H1 (cell line): ENCODE results near the gene PTPRG.

Experiments used
- CHD1 ChIP-seq: IDR thresholded peaks from 2 replicates; pipeline ENCODE4 v1.6.1; 2012; ENCODE audit warnings: low read depth, low read length, improper control_type of control experiment
- EP300 ChIP-seq, 2 experiments: IDR thresholded peaks; 1 replicate in 1 of 2; 2 replicates in 1 of 2; pipeline ENCODE4 v1.6.1; 2011 to 2012; ENCODE audit warnings: low read depth in 2 of 2, low read length in 2 of 2, mild to moderate bottlenecking in 2 of 2, borderline replicate concordance in 1 of 2, inconsistent platforms in 1 of 2, moderate library complexity in 1 of 2
- KDM1A ChIP-seq: fragments of 200-600, 300-600 bp; sonication (generic); IDR thresholded peaks from 2 replicates; pipeline ENCODE4 v1.7.1; 2016; ENCODE audit warnings: mild to moderate bottlenecking, low read length, borderline replicate concordance
- MAFK ChIP-seq: IDR thresholded peaks from 2 replicates; pipeline ENCODE4 v1.6.1; 2012; ENCODE audit warnings: low read depth, mild to moderate bottlenecking, improper control_type of control experiment, low read length
- POLR2A ChIP-seq, 2 experiments: IDR thresholded peaks; 1 replicate in 1 of 2; 2 replicates in 1 of 2; pipeline ENCODE4 v1.6.1; 2011; ENCODE audit warnings: low read depth in 2 of 2, low read length in 2 of 2, mild to moderate bottlenecking in 2 of 2; ENCODE audit errors: control extremely low read depth in 1 of 2
- POLR2AphosphoS5 ChIP-seq: IDR thresholded peaks from 2 replicates; pipeline ENCODE4 v1.6.1; 2011; ENCODE audit warnings: low read depth, low read length
- RAD21 ChIP-seq, 2 experiments: IDR thresholded peaks in 1 of 2; conservative IDR thresholded peaks in 1 of 2; 2 replicates each; pipeline ENCODE4 v1.6.1; 2011; ENCODE audit warnings: low read depth in 2 of 2, low read length in 2 of 2, improper control_type of control experiment in 1 of 2, inconsistent platforms in 1 of 2, mild to moderate bottlenecking in 1 of 2, moderate library complexity in 1 of 2
- RFX5 ChIP-seq: IDR thresholded peaks from 2 replicates; pipeline ENCODE4 v1.6.1; 2011; ENCODE audit warnings: low read depth, low read length, improper control_type of control experiment, borderline replicate concordance
- SIN3A ChIP-seq, 2 experiments: IDR thresholded peaks in 1 of 2; conservative IDR thresholded peaks in 1 of 2; 2 replicates each; pipeline ENCODE4 v1.6.1; 2011 to 2012; ENCODE audit warnings: low read length in 2 of 2, improper control_type of control experiment in 1 of 2, low read depth in 1 of 2, mild to moderate bottlenecking in 1 of 2
- SP2 ChIP-seq: IDR thresholded peaks from 2 replicates; pipeline ENCODE4 v1.6.1; 2012; ENCODE audit warnings: mild to moderate bottlenecking, low read length, inconsistent platforms
- YY1 ChIP-seq: IDR thresholded peaks from 2 replicates; pipeline ENCODE4 v1.6.1; 2011; ENCODE audit warnings: low read depth, mild to moderate bottlenecking, low read length
- TF ChIP-seq, protein P1 (sequence below), 3 experiments: IDR thresholded peaks; 1 replicate in 2 of 3; 2 replicates in 1 of 3; pipeline versions ENCODE4 v1.5.1 to v1.6.1; 2011; ENCODE audit warnings: low read length in 3 of 3, mild to moderate bottlenecking in 3 of 3, inconsistent platforms in 2 of 3, low read depth in 1 of 3, moderate library complexity in 1 of 3; ENCODE audit not compliant: insufficient read depth in 1 of 3; ENCODE audit errors: control extremely low read depth in 1 of 3
- TF ChIP-seq, protein P2 (sequence below): IDR thresholded peaks from 2 replicates; pipeline ENCODE4 v1.6.1; 2012; ENCODE audit warnings: low read length, inconsistent platforms

DNA sequence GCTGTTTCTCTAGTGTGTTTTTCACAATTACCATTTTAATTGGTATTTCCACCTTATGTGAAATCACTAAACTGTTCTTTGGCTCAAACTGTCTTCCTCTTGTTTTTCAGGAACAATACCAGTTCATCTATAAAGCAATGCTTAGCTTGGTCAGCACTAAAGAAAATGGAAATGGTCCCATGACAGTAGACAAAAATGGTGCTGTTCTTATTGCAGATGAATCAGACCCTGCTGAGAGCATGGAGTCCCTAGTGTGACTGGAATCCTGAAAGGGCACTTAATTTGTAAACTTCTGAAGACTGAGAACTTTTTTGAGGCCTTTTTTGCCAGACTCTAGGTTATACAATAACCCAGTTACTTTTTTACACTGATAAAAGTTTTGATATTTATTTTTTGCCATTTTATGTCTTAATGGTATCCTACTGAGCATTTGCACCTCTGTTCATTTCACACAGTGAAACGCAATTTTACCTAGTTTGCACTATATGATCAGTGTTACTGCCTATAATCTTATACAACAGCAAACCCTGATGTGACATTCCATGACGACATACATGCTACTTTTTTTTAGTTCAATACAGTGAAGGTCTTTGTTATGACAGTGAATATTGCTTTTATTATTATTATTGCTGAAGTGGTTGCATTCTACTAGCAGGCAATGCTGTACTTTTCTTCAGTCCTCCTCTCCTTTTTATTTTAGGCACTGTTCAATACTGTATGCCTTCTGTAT, 731.8 kb downstream of the PTPRG start:
- TF ChIP-seq, protein P1, sequence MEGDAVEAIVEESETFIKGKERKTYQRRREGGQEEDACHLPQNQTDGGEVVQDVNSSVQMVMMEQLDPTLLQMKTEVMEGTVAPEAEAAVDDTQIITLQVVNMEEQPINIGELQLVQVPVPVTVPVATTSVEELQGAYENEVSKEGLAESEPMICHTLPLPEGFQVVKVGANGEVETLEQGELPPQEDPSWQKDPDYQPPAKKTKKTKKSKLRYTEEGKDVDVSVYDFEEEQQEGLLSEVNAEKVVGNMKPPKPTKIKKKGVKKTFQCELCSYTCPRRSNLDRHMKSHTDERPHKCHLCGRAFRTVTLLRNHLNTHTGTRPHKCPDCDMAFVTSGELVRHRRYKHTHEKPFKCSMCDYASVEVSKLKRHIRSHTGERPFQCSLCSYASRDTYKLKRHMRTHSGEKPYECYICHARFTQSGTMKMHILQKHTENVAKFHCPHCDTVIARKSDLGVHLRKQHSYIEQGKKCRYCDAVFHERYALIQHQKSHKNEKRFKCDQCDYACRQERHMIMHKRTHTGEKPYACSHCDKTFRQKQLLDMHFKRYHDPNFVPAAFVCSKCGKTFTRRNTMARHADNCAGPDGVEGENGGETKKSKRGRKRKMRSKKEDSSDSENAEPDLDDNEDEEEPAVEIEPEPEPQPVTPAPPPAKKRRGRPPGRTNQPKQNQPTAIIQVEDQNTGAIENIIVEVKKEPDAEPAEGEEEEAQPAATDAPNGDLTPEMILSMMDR (IDR thresholded peaks at IDR 0.05; ENCODE audit: control extremely low read depth in 1 of 3, insufficient read depth in 1 of 3, low read depth in 1 of 3, low read length in 3 of 3): no peak
- TF ChIP-seq EP300 (IDR thresholded peaks at IDR 0.05; ENCODE audit: borderline replicate concordance in 1 of 2, low read depth in 2 of 2, low read length in 2 of 2): no peak
- TF ChIP-seq POLR2AphosphoS5: no peak
- no peak for TF ChIP-seq POLR2A (IDR thresholded peaks at IDR 0.05; ENCODE audit: control extremely low read depth in 1 of 2, low read depth in 2 of 2, low read length in 2 of 2)
- TF ChIP-seq KDM1A: no peak
- TF ChIP-seq, protein P2, sequence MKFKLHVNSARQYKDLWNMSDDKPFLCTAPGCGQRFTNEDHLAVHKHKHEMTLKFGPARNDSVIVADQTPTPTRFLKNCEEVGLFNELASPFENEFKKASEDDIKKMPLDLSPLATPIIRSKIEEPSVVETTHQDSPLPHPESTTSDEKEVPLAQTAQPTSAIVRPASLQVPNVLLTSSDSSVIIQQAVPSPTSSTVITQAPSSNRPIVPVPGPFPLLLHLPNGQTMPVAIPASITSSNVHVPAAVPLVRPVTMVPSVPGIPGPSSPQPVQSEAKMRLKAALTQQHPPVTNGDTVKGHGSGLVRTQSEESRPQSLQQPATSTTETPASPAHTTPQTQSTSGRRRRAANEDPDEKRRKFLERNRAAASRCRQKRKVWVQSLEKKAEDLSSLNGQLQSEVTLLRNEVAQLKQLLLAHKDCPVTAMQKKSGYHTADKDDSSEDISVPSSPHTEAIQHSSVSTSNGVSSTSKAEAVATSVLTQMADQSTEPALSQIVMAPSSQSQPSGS: no peak
- TF ChIP-seq SIN3A (conservative IDR thresholded peaks at IDR 0.05 in 1 of 2, IDR thresholded peaks at IDR 0.05 in 1 of 2; ENCODE audit: low read depth in 1 of 2, low read length in 2 of 2): no peak
- no peak for TF ChIP-seq RFX5
- TF ChIP-seq RAD21 (IDR thresholded peaks at IDR 0.05 in 1 of 2, conservative IDR thresholded peaks at IDR 0.05 in 1 of 2; ENCODE audit: low read depth in 2 of 2, low read length in 2 of 2): no peak
- TF ChIP-seq MAFK: no peak
- TF ChIP-seq YY1: no peak
- no peak for TF ChIP-seq CHD1
- TF ChIP-seq SP2: no peak
